PFSK-1 (cell line): ENCODE data around the gene UBALD2.

Source experiments
- POLR2AphosphoS5 ChIP-seq: IDR thresholded peaks from 2 replicates; pipeline ENCODE4 v1.6.1; 2012; ENCODE audit warnings: low read depth, mild to moderate bottlenecking, control low read depth, low read length, moderate library complexity
- TAF1 ChIP-seq: IDR thresholded peaks from 2 replicates; pipeline ENCODE4 v1.6.1; 2012; ENCODE audit warnings: low read length, control low read depth, borderline replicate concordance; ENCODE audit not compliant: insufficient read depth

GRCh38 chr17:76297436-76297835 is 32.3 kb downstream of the UBALD2 start:
- no peak for TF ChIP-seq POLR2AphosphoS5
- TF ChIP-seq TAF1: no peak
